ENCODE data around the gene CDSN. TPM values are rescaled to one million over a fixed set of nuclear protein-coding genes. Genes with fewer than 3 reads are reported as not detected.

CDSN gene
- total and polyA plus RNA-seq, 2 donors (not counting 3 experiments of a cell fraction or from before 2014, with no cell fraction given) = not detected

DNA sequence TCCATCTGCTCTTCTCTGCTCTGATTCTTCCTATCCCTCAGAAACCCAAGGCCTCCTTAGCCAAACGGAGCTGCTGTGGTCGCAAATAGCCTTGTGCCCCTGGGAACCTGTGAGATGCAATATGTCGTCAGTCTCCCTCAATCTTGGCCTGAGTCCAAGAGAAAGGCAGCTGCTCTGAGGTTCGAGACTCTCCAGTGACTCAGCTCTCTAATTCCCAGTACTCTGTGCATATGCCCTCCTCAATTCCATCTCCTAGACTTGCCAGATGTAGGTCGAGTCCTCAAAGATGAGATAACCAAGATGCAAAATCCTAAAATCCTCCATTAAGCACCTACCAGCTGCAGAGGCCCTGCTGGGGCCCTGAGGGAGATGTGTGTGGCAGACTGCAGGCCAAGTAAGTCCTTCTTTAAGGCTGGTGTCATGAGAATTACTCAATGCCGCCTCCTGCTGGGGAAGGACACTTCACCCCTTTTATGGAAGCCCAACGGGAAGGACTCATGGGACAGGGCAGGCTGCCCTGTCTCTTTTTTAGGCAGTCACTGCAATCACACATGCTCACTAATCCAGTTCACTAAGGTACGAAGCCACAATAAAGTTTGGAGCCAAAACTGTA lies 36.4 kb downstream of the CDSN start:
- BruUV-seq (replicated peaks) = no TSS peak
- dilution Hi-C loops (cut with MboI; ENCODE audit: extremely low pct_ligation_motif_present, low sequenced_read_pairs) (no loop called here), intact Hi-C loops (cut with micrococcal nuclease) (loop anchor here (10.0 kb wide), 1 partner anchor 599 kb away; the partner anchor contains the start of gene HLA-E)
- CTCF ChIA-PET = interaction anchor here (1.1 to 4.5 kb wide), 3 partner anchors 32 to 255 kb away, joined by 3 to 20 read pairs (median 4); no protein-coding TSS in a partner anchor
- TF ChIP-seq FOS (IDR thresholded peaks at IDR 0.05; ENCODE audit: borderline replicate concordance, insufficient read depth, low read length) = no peak
- peak; percentile 24 to 34 for TF ChIP-seq CTCF (IDR thresholded peaks at IDR 0.05; ENCODE audit: extremely low read depth in 1 of 2, insufficient read depth in 1 of 2, low read depth in 1 of 2, low read length in 2 of 2)
- no peak overlapping the region for H3K27ac ChIP-seq (ENCODE audit: insufficient read depth, low read depth, low read length)
- H3K9ac ChIP-seq (replicated peaks; ENCODE audit: extremely low read depth, insufficient read depth, low read length) = no peak overlapping the region
- H3K79me2 ChIP-seq (ENCODE audit: control insufficient read depth, insufficient read depth, low read length) = no peaks in the 10 kb centered on the region
- H3K4me3 ChIP-seq (replicated peaks in 1 of 3; ENCODE audit: insufficient read depth in 1 of 3, low read depth in 1 of 3, low read length in 3 of 3) = no peak overlapping the region
- H3K4me2 ChIP-seq (ENCODE audit: insufficient read depth, low read length) = no peak overlapping the region
- no peaks in the 10 kb centered on the region for H3K9me1 ChIP-seq (replicated peaks; ENCODE audit: control insufficient read depth, extremely low read depth, insufficient read depth, low read length)
- peaks cover 2 to 3% of the 10 kb centered on the region in 2 experiments for H3K27me3 ChIP-seq (ENCODE audit: control insufficient read depth in 2 of 2, insufficient read depth in 2 of 2, low read length in 2 of 2)
- H3K4me1 ChIP-seq (ENCODE audit: control insufficient read depth, extremely low read depth, insufficient read depth, low read length) = peaks cover 16% of the 10 kb centered on the region
- H4K20me1 ChIP-seq (replicated peaks; ENCODE audit: control insufficient read depth, extremely low read depth, insufficient read depth, low read length) = no peaks in the 10 kb centered on the region
- POLR2A ChIA-PET = no interaction called here
- H2AFZ ChIP-seq (ENCODE audit: low read depth, low read length) = no peak overlapping the region
- FAIRE-seq (no peak), DNase-seq (ENCODE audit: low read depth, low spot score) (peak; percentile 34)
- no peaks in the 10 kb centered on the region for H3K36me3 ChIP-seq (ENCODE audit: control insufficient read depth in 2 of 2, extremely low read depth in 1 of 2, insufficient read depth in 2 of 2, low read length in 2 of 2)
- H3K9me3 ChIP-seq (replicated peaks; ENCODE audit: control insufficient read depth, insufficient read depth, low read length) = no peaks in the 10 kb centered on the region

- POLR2A ChIA-PET = no interaction called here
- DNase-seq (ENCODE audit: low read depth, low spot score) (no peak), FAIRE-seq (no peak)
- peaks cover 2 to 3% of the 10 kb centered on the region in 2 experiments for H3K27me3 ChIP-seq (ENCODE audit: control insufficient read depth in 2 of 2, insufficient read depth in 2 of 2, low read length in 2 of 2)
- CTCF ChIA-PET = interaction anchor here (0.7 to 4.5 kb wide), 4 partner anchors 33 to 628 kb away, joined by 3 to 20 read pairs (median 3); partner anchors contain the start of gene PSORS1C1
- H3K9ac ChIP-seq (replicated peaks; ENCODE audit: extremely low read depth, insufficient read depth, low read length) = no peak overlapping the region
- intact Hi-C loops (cut with micrococcal nuclease) = loop anchor here (10.0 kb wide), 1 partner anchor 597 kb away; the partner anchor contains the start of gene HLA-E
- no peaks in the 10 kb centered on the region for H4K20me1 ChIP-seq (replicated peaks; ENCODE audit: control insufficient read depth, extremely low read depth, insufficient read depth, low read length)
- no peaks in the 10 kb centered on the region for H3K9me3 ChIP-seq (replicated peaks; ENCODE audit: control insufficient read depth, insufficient read depth, low read length)
- BruUV-seq (replicated peaks) = no TSS peak
- no peaks in the 10 kb centered on the region for H3K36me3 ChIP-seq (ENCODE audit: control insufficient read depth in 2 of 2, extremely low read depth in 1 of 2, insufficient read depth in 2 of 2, low read length in 2 of 2)
- peaks cover 11% of the 10 kb centered on the region for H3K4me1 ChIP-seq (ENCODE audit: control insufficient read depth, extremely low read depth, insufficient read depth, low read length)
- H3K9me1 ChIP-seq (replicated peaks; ENCODE audit: control insufficient read depth, extremely low read depth, insufficient read depth, low read length) = no peaks in the 10 kb centered on the region
- no peaks in the 10 kb centered on the region for H3K79me2 ChIP-seq (ENCODE audit: control insufficient read depth, insufficient read depth, low read length)
- no peak overlapping the region for H2AFZ ChIP-seq (ENCODE audit: low read depth, low read length)
- H3K4me2 ChIP-seq (ENCODE audit: insufficient read depth, low read length) = no peak overlapping the region
- dilution Hi-C loops (cut with MboI; ENCODE audit: extremely low pct_ligation_motif_present, low sequenced_read_pairs) = no loop called here
- no peak overlapping the region for H3K4me3 ChIP-seq (replicated peaks in 1 of 3; ENCODE audit: insufficient read depth in 1 of 3, low read depth in 1 of 3, low read length in 3 of 3)
- TF ChIP-seq EZH2 (IDR thresholded peaks at IDR 0.05; ENCODE audit: borderline replicate concordance, low read depth, low read length, severe bottlenecking) (no peak), POLR2A (IDR thresholded peaks at IDR 0.05; ENCODE audit: low read depth, low read length) (no peak), MYC (IDR thresholded peaks at IDR 0.05; ENCODE audit: low read depth, low read length) (no peak), JUN (IDR thresholded peaks at IDR 0.05; ENCODE audit: borderline replicate concordance, insufficient read depth, insufficient read length, low read depth) (no peak), CTCF (IDR thresholded peaks at IDR 0.05; ENCODE audit: extremely low read depth in 1 of 2, insufficient read depth in 1 of 2, low read depth in 1 of 2, low read length in 2 of 2) (no peak), POLR2AphosphoS5 (IDR thresholded peaks at IDR 0.05; ENCODE audit: insufficient read depth, low read depth, low read length) (no peak), GATA2 (IDR thresholded peaks at IDR 0.05; ENCODE audit: insufficient read depth, insufficient read length, low read depth, low read length) (no peak), FOS (IDR thresholded peaks at IDR 0.05; ENCODE audit: borderline replicate concordance, insufficient read depth, low read length) (no peak)
- TF ChIP-seq, protein P1, sequence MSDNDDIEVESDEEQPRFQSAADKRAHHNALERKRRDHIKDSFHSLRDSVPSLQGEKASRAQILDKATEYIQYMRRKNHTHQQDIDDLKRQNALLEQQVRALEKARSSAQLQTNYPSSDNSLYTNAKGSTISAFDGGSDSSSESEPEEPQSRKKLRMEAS (IDR thresholded peaks at IDR 0.05; ENCODE audit: insufficient read depth, insufficient read length) = no peak
- H3K27ac ChIP-seq (ENCODE audit: insufficient read depth, low read depth, low read length) = no peak overlapping the region
Measured at GRCh38 chr6:31081872-31082271, 38.4 kb downstream of the CDSN start.
